Activated CD8-positive, alpha-beta T cell treated with anti-CD3 and anti-CD28 coated beads, Interleukin-2, amount 10 ng/mL, durations not matched to agents 7 days and 5 days (primary cell): ENCODE measurements around the gene RHOT2. TPM values are rescaled to one million over a fixed set of nuclear protein-coding genes. Genes with fewer than 3 reads are reported as not detected.

Experiments
- ATAC-seq: fragments of 150-1000 bp; cut with Tn5 transposase; one replicate; pipeline ENCODE4 v1.10.0; 2021; ENCODE audit warnings: moderate library complexity
- CTCF ChIA-PET: fragments of 350-600 bp; sonication (Branson Sonifier 250); formaldehyde crosslinking; loops from one replicate; lab custom pipeline; 2021; ENCODE audit warnings: antibody characterized with exemption; lab: Charles Lee
- POLR2A ChIA-PET: fragments of 350-600 bp; sonication (Branson Sonifier 250); formaldehyde crosslinking; loops from one replicate; lab custom pipeline; 2021; ENCODE audit warnings: antibody characterized with exemption; lab: Charles Lee
- DNase-seq: peaks from one replicate; pipeline ENCODE4 v3.0.0-alpha.2; 2020
- H3K27ac Mint-ChIP-seq: one replicate; pipeline ENCODE4 v1.8.0; 2021; ENCODE audit warnings: mild to moderate bottlenecking, mixed read lengths
- H3K27me3 Mint-ChIP-seq: one replicate; pipeline ENCODE4 v1.8.0; 2021; ENCODE audit warnings: low read depth, mixed read lengths
- H3K36me3 Mint-ChIP-seq: one replicate; pipeline ENCODE4 v1.8.0; 2021; ENCODE audit warnings: low read depth, mixed read lengths
- H3K4me1 Mint-ChIP-seq: one replicate; pipeline ENCODE4 v1.8.0; 2021; ENCODE audit warnings: low read depth, mixed read lengths
- H3K4me3 Mint-ChIP-seq: one replicate; pipeline ENCODE4 v1.8.0; 2021; ENCODE audit warnings: mild to moderate bottlenecking, mixed read lengths
- H3K9me3 Mint-ChIP-seq: one replicate; pipeline ENCODE4 v1.8.0; 2022; ENCODE audit warnings: mixed read lengths; ENCODE audit not compliant: insufficient read depth
- total RNA-seq, 2 experiments: library from RNA; stranded (reverse); gene quantifications; one replicate each; pipeline ENCODE4 v1.2.3, GENCODE V29; 2021

The RHOT2 gene
- total RNA-seq, 2 experiments from 2014 or later = 135 to 139 TPM

- Mint-ChIP-seq H3K27ac (no peak within 1 kb of the TSS), H3K36me3 (peaks cover 10% of the 10 kb centered on the region), H3K4me1 (peaks cover 13% of the 10 kb centered on the region), H3K27me3 (peaks cover 6% of the 10 kb centered on the region), H3K9me3 (no peaks in the 10 kb centered on the region), H3K4me3 (no peak within 1 kb of the TSS)
- ChIA-PET POLR2A (interaction anchor here (1.1 to 1.4 kb wide), 2 partner anchors 8 to 15 kb away, joined by 4 to 7 read pairs; partner anchors contain the start of gene WDR24), CTCF (no interaction called here)
- DNase-seq (no peak), ATAC-seq (no peak)
Measured at GRCh38 chr16:674968-675883, 7.3 kb downstream of the RHOT2 start, which contains the start of gene RHBDL1. TSS of gene RHBDL1 (plus strand) at chr16:675671. CDS start at chr16:675791, 120 bp downstream.

DNA sequence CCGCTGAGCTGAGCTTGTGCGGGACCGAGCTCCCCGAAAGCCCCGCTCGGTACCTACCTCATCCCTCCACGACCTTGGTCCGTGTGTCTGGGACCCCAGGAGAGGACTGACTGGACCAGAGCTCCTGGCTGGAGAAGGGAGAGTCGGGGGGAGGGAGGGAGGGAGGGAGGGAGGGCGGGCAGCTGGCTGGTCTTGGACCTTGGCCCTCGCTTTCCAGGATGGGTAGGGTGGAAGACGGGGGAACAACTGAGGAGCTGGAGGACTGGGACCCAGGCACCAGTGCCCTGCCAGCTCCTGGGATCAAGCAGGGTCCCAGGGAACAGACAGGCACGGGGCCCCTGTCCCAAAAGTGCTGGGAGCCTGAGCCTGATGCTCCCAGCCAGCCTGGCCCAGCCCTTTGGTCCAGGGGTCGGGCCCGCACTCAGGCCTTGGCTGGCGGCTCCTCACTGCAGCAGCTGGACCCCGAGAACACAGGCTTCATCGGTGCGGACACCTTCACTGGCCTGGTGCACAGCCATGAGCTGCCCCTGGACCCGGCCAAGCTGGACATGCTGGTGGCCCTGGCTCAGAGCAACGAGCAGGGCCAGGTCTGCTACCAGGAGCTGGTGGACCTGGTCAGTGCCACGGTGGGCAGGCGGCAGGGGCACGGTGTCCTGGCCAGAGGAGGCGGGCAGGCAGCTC, 8.1 kb downstream of the RHOT2 start:
- CTCF ChIA-PET = no interaction called here
- peaks cover 9% of the 10 kb centered on the region for H3K36me3 Mint-ChIP-seq
- POLR2A ChIA-PET = interaction anchor here (1.1 to 1.4 kb wide), 2 partner anchors 9 to 14 kb away, joined by 4 to 7 read pairs; partner anchors contain the start of gene WDR24

GRCh38 chr16:676565-676902, 8.6 kb downstream of the RHOT2 start:
- no peak for ATAC-seq
- Mint-ChIP-seq H3K27me3 (peaks cover 6% of the 10 kb centered on the region), H3K4me3 (no peak overlapping the region), H3K27ac (no peak overlapping the region), H3K9me3 (no peaks in the 10 kb centered on the region), H3K36me3 (peaks cover 11% of the 10 kb centered on the region), H3K4me1 (peaks cover 20% of the 10 kb centered on the region)
- POLR2A ChIA-PET = interaction anchor here (1.4 kb wide), 1 partner anchor 13 kb away, joined by 7 read pairs; the partner anchor contains the start of gene WDR24
- CTCF ChIA-PET = no interaction called here
- no peak for DNase-seq

More for the DNA sequence above, 8.1 kb downstream of the RHOT2 start:
- H3K4me1 Mint-ChIP-seq = peaks cover 15% of the 10 kb centered on the region
- H3K27me3 Mint-ChIP-seq = peaks cover 6% of the 10 kb centered on the region
- no peaks in the 10 kb centered on the region for H3K9me3 Mint-ChIP-seq
- no peak overlapping the region for H3K27ac Mint-ChIP-seq
- DNase-seq (no peak), ATAC-seq (no peak)
- no peak overlapping the region for H3K4me3 Mint-ChIP-seq

DNA sequence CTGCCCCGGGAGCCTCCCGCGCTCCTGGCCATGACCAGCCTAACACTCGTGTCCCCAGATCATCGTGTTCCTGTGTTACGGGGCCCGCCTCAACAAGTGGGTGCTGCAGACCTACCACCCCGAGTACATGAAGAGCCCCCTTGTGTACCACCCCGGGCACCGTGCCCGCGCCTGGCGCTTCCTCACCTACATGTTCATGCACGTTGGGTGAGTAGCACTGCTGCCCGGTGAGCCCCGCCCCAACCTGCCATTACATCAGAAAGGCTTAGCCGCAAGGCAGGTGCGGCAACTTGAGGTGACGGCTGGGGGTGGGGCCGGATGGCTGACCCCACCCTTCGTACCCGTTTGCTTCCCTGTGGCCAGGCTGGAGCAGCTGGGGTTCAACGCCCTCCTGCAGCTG, 9.0 kb downstream of the RHOT2 start:
- ChIA-PET POLR2A (interaction anchor here (0.6 kb wide), 1 partner anchor 108 kb away, joined by 4 read pairs; no protein-coding TSS in a partner anchor), CTCF (no interaction called here)
- no peak for DNase-seq

GRCh38 chr16:677316-678190, 9.6 kb downstream of the RHOT2 start:
- DNase-seq (no peak), ATAC-seq (no peak)
- Mint-ChIP-seq H3K9me3 (no peaks in the 10 kb centered on the region), H3K27me3 (peaks cover 6% of the 10 kb centered on the region), H3K4me1 (peaks cover 30% of the 10 kb centered on the region), H3K36me3 (peaks cover 21% of the 10 kb centered on the region), H3K27ac (no peak overlapping the region), H3K4me3 (no peak overlapping the region)
- ChIA-PET POLR2A (interaction anchor here (0.6 kb wide), 1 partner anchor 109 kb away, joined by 4 read pairs; no protein-coding TSS in a partner anchor), CTCF (no interaction called here)

More for the DNA sequence above, 9.0 kb downstream of the RHOT2 start:
- no peak overlapping the region for H3K4me3 Mint-ChIP-seq
- no peaks in the 10 kb centered on the region for H3K9me3 Mint-ChIP-seq
- H3K27ac Mint-ChIP-seq = no peak overlapping the region
- ATAC-seq = no peak
- peaks cover 24% of the 10 kb centered on the region for H3K4me1 Mint-ChIP-seq
- peaks cover 6% of the 10 kb centered on the region for H3K27me3 Mint-ChIP-seq
- peaks cover 15% of the 10 kb centered on the region for H3K36me3 Mint-ChIP-seq

GRCh38 chr16:678209-678857, 10.4 kb downstream of the RHOT2 start:
- Mint-ChIP-seq H3K27ac (no peak overlapping the region), H3K36me3 (peaks cover 22% of the 10 kb centered on the region), H3K9me3 (no peaks in the 10 kb centered on the region), H3K4me3 (peak overlapping the region; percentile 73), H3K4me1 (peaks cover 36% of the 10 kb centered on the region), H3K27me3 (peaks cover 6% of the 10 kb centered on the region)
- DNase-seq = no peak
- ChIA-PET CTCF (interaction anchor here (1.0 to 2.6 kb wide), 2 partner anchors 10 to 41 kb away, joined by 3 to 10 read pairs; partner anchors contain the start of gene RHOT2), POLR2A (interaction anchor here (0.5 to 1.3 kb wide), 3 partner anchors 12 to 79 kb away, joined by 3 read pairs; partner anchors contain the start of genes METTL26 and WDR24)
- ATAC-seq = no peak

DNA sequence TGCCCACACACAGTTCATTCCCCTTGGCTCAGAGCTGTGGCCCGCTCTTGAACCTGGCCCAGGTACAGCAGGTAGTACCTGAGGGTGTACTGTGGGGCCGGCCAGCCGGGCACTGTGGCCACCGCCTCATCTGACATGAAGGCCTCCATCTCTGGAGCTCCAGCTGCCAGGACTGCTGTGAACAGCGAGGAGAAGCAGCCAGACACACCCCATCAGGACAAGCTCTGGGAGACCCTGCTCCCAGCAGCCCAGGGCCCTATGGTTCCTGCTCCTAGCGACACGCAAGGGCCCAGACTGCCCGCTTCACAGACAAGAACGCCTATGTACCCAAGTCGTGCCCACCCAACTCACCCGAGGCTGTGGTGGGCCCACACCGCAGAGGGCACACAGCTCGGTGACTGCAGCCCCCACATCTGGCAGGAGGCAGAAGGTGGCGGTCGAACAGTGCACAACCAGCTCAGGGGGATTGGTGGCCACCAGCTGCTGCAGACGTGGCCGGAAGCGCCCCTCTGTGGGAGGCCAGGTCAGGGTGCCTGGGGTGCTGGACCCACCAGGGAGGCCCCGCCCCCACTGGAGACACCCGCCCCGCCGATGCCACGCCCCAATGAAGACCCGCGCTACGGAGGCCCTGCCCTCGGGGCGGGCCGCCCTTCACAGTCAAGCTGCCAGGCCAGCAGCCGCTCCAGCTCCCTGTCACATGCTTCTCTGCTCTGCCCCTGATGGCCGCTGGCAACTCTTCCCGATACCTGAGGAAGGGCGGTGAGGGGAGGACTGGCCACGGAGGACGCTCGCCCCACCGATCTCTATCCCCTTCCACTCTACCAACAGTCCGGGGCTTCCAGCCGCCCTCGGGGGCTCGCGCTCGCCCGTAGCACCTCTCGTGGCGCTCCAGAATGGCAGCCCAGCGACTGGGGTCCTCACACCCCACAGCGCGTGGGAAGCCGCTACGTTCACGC, 11.2 kb downstream of the RHOT2 start:
- peak overlapping the region; percentile 73 for H3K4me3 Mint-ChIP-seq
- H3K9me3 Mint-ChIP-seq = no peaks in the 10 kb centered on the region
- peak overlapping the region; percentile 78 for H3K27ac Mint-ChIP-seq
- peaks cover 6% of the 10 kb centered on the region for H3K27me3 Mint-ChIP-seq
- peaks cover 41% of the 10 kb centered on the region for H3K4me1 Mint-ChIP-seq
- peak; percentile 65 for DNase-seq
- peak; percentile 16 for ATAC-seq
- ChIA-PET CTCF (interaction anchor here (1.0 to 2.6 kb wide), 2 partner anchors 11 to 42 kb away, joined by 3 to 10 read pairs; partner anchors contain the start of gene RHOT2), POLR2A (interaction anchor here (0.5 to 1.3 kb wide), 3 partner anchors 11 to 78 kb away, joined by 3 read pairs; partner anchors contain the start of genes METTL26 and WDR24)
- H3K36me3 Mint-ChIP-seq = peaks cover 24% of the 10 kb centered on the region

- Mint-ChIP-seq H3K9me3 (no peaks in the 10 kb centered on the region), H3K27ac (peak within 1 kb of the TSS; percentile 90), H3K4me1 (peaks cover 42% of the 10 kb centered on the region), H3K4me3 (peak within 1 kb of the TSS; percentile 81), H3K36me3 (peaks cover 24% of the 10 kb centered on the region), H3K27me3 (peaks cover 4% of the 10 kb centered on the region)
- POLR2A ChIA-PET = interaction anchor here (0.6 to 2.4 kb wide), 6 partner anchors 9 to 127 kb away, joined by 3 to 15 read pairs (median 4); partner anchors contain the start of genes METTL26, RHOT2 and WDR24
- ATAC-seq = peak; percentile 41
- peak; percentile 90 for DNase-seq
- CTCF ChIA-PET = interaction anchor here (0.8 to 2.6 kb wide), 3 partner anchors 10 to 90 kb away, joined by 3 to 10 read pairs (median 9); partner anchors contain the start of genes RHOT2 and WDR24
Measured at GRCh38 chr16:679814-680624, 12.1 kb downstream of the RHOT2 start, which contains the start of gene STUB1. TSS of gene STUB1 (plus strand) at chr16:680410. CDS start at chr16:680526, 116 bp downstream.

GRCh38 chr16:680625-680945, 12.7 kb downstream of the RHOT2 start:
- no peak for DNase-seq
- no peaks in the 10 kb centered on the region for H3K9me3 Mint-ChIP-seq
- ChIA-PET POLR2A (interaction anchor here (0.6 to 2.4 kb wide), 5 partner anchors 9 to 126 kb away, joined by 3 to 15 read pairs (median 4); partner anchors contain the start of genes METTL26, RHOT2 and WDR24), CTCF (interaction anchor here (0.8 to 2.6 kb wide), 3 partner anchors 9 to 90 kb away, joined by 3 to 10 read pairs (median 9); partner anchors contain the start of genes RHOT2 and WDR24)
- no peak for ATAC-seq
- H3K36me3 Mint-ChIP-seq = peaks cover 24% of the 10 kb centered on the region
- no peaks in the 10 kb centered on the region for H3K27me3 Mint-ChIP-seq
- H3K4me3 Mint-ChIP-seq = peak overlapping the region; percentile 76
- H3K4me1 Mint-ChIP-seq = peaks cover 38% of the 10 kb centered on the region
- peak overlapping the region; percentile 61 for H3K27ac Mint-ChIP-seq
